Measurements from ENCODE around the gene SPOCD1. TPM values are rescaled to one million over a fixed set of nuclear protein-coding genes. Genes with fewer than 3 reads are reported as not detected.

SPOCD1 gene
- total RNA-seq, 2 donors from 2014 or later: 0.45 to 0.59 TPM

DNA sequence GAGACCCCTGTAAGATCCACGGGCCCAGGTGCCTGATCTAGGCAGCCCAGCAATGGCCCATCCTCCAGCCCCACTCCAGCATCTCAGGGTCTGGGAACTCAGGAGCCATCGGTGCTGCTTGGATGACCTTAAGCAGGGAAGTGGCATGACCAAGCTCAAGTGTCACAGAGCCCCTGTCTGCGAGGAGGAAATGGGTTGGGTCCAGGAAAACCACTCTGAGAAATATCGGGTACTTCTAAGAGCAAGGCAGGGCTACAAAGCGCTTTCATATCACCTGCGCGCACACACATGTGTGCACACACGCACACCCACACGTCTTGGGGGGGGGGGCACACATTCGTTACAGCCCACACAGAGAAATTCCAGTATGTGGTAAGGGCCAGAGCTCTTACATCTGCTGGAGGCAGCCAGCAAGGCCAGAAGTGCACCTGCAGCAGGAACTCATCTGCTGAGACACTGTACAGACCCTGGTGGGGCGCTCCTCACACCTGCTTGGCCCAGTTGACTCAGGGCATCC, 32.6 kb upstream of the SPOCD1 start:
- no peaks in the 10 kb centered on the region for H3K9me3 ChIP-seq
- H3K36me3 ChIP-seq: no peaks in the 10 kb centered on the region
- H3K4me1 ChIP-seq: no peaks in the 10 kb centered on the region
- no peak overlapping the region for H3K4me3 ChIP-seq
- intact Hi-C loops (cut with DNase I): no loop called here
- no peaks in the 10 kb centered on the region for H3K27me3 ChIP-seq
- no peak for TF ChIP-seq CTCF (IDR thresholded peaks at IDR 0.05)
- no peak overlapping the region for H3K27ac ChIP-seq
- H3K9ac ChIP-seq (ENCODE audit: low read depth in 2 of 2, low read length in 2 of 2): no peak overlapping the region
- DNase-seq: no peak

DNA sequence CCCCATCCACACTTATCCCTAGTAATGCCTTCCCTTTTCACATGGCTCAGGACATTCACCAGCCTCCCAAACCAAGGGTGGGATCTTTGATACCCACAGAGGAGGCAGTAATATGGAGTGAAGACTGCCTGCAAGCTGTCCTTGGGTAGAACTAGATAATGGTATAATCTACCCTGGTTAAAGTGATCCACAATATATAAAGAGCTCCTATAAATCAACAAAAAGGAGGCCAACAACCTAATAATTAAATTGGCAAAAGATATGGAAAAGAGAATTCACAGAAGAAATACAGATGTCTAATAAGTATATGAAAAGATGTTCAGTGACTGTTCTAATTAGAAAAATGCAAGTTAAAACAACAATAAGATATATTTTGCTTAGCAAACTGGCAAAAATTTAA, 30.7 kb upstream of the SPOCD1 start:
- no peak for TF ChIP-seq CTCF (IDR thresholded peaks at IDR 0.05)
- intact Hi-C loops (cut with DNase I): no loop called here
- Histone ChIP-seq H3K27ac (no peak overlapping the region), H3K27me3 (no peaks in the 10 kb centered on the region), H3K9ac (ENCODE audit: low read depth in 2 of 2, low read length in 2 of 2) (no peak overlapping the region), H3K4me3 (no peak overlapping the region), H3K36me3 (no peaks in the 10 kb centered on the region), H3K9me3 (no peaks in the 10 kb centered on the region), H3K4me1 (no peaks in the 10 kb centered on the region)
- DNase-seq: no peak

DNA sequence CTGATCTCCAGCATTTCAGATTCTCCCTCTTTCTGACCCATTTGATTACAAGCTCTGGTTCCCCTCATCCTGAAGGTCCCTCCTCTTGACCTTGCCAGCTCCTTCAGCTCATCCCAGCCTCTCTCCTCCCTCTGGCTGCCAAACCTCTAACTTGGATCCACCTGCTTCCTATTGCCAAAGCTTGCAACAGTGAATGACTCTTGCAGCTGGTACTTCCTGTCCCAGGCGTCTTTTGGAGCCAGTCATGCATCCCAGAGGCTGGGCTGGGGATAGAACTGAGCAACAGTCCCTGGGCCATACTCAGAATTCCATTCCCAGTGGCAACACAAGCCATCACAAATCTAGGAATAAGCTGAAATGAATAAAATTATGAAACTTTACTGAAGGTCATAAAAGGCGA, 27.7 kb upstream of the SPOCD1 start:
- no peak for DNase-seq
- intact Hi-C loops (cut with DNase I): no loop called here
- TF ChIP-seq CTCF (IDR thresholded peaks at IDR 0.05): no peak
- Histone ChIP-seq H3K27ac (no peak overlapping the region), H3K4me3 (no peak overlapping the region), H3K9ac (ENCODE audit: low read depth in 2 of 2, low read length in 2 of 2) (peak overlapping the region in 1 of 2 donors; percentile 26), H3K36me3 (no peaks in the 10 kb centered on the region), H3K9me3 (no peaks in the 10 kb centered on the region), H3K27me3 (no peaks in the 10 kb centered on the region), H3K4me1 (no peaks in the 10 kb centered on the region)

- Histone ChIP-seq H3K4me1 (no peaks in the 10 kb centered on the region), H3K27me3 (no peaks in the 10 kb centered on the region), H3K9ac (ENCODE audit: low read depth in 2 of 2, low read length in 2 of 2) (no peak overlapping the region), H3K4me3 (no peak overlapping the region), H3K9me3 (no peaks in the 10 kb centered on the region), H3K27ac (no peak overlapping the region), H3K36me3 (no peaks in the 10 kb centered on the region)
- intact Hi-C loops (cut with DNase I): no loop called here
- no peak for TF ChIP-seq CTCF (IDR thresholded peaks at IDR 0.05)
- no peak for DNase-seq
Observed at GRCh38 chr1:31839662-31840343, 24.0 kb upstream of the SPOCD1 start.

DNA sequence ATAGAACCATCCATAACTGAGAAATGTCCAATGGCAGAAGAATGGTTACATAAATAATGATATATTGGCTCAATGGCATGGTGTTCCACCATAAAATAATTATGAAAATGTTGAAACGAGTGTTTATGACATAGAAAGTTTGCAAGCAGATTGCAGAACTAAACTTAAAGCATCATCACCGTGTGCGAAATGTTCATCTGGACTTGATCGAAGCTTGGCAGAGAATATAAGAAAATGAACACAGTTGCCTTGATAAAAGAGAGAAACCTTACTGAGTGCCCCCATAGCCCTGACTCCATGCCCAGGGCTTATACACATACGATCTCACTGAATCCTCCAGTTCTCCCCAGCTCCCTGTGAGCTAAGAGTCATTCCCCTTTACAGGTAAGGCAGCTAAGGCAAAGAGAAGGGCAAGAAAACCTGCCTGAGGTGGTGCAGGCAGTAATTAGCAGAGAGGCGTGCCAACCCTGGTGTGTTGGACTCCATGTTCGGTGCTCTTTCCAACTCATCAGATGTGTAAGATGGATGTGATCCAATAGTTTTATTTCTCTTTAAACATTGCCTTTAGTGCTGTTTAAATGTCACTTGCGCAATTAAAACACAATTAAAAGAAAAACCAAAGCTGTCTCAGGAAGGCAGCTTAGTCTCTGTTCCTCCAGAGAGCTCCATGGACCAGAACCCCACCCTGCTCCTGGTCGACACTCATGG, 21.8 kb upstream of the SPOCD1 start:
- no peak overlapping the region for H3K4me3 ChIP-seq
- no peaks in the 10 kb centered on the region for H3K27me3 ChIP-seq
- peak overlapping the region; percentile 65 for H3K27ac ChIP-seq
- no peak for TF ChIP-seq CTCF (IDR thresholded peaks at IDR 0.05)
- no peaks in the 10 kb centered on the region for H3K36me3 ChIP-seq
- no peaks in the 10 kb centered on the region for H3K9me3 ChIP-seq
- H3K4me1 ChIP-seq: no peaks in the 10 kb centered on the region
- intact Hi-C loops (cut with DNase I): no loop called here
- DNase-seq: peak; percentile 66
- H3K9ac ChIP-seq (ENCODE audit: low read depth in 2 of 2, low read length in 2 of 2): no peak overlapping the region

Measured in colonic mucosa (tissue), 4 donors.